ENCODE data around the gene IGDCC3.
A peak's percentile ranks its signal among the peaks of the same experiment; 100 is the strongest.

The IGDCC3 gene

DNA sequence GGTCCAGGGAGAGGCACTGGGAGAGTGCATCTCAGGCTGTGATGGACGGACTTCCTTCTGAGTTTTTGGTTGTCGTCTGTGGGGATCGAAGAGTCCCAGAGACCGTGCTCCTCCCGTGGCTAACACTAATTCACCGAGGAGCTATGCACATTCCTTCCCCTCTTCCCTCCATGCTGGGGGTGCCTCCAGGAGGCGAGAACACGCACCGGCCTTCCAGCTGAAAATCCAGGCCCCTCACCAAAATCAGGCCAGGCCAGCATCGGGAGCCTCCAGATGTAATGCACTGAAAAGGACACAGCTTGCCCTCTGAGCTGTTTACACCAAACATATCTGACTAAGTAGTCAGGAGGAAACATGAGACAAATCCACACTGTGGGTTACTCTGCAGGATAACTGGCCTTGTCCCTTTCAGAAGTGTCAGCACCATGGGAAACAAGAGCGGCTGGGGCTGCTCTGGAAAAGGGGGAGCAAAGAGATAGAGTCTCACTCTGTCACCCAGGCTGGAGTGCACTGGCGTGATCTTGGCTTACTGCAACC is 67.9 kb downstream of the IGDCC3 start:
- H3K36me3 ChIP-seq (ENCODE audit: control insufficient read depth, insufficient read depth, low read length) = no peaks in the 10 kb centered on the region
- H3K4me1 ChIP-seq (ENCODE audit: control insufficient read depth, insufficient read depth, low read length) = no peaks in the 10 kb centered on the region; the same call in 1 of the 2 replicates
- H3K27me3 ChIP-seq (ENCODE audit: control insufficient read depth, insufficient read depth, low read length) = no peaks in the 10 kb centered on the region
- DNase-seq (ENCODE audit: low read depth, low spot score) = no peak
- no peaks in the 10 kb centered on the region for H3K9me3 ChIP-seq (ENCODE audit: control insufficient read depth, insufficient read depth, low read length)
- WGBS (ENCODE audit: insufficient coverage, insufficient read length) = no CpG with 5 or more reads among the region's 12 CpGs
- H3K27ac ChIP-seq (ENCODE audit: low read length) = no peak overlapping the region
- H3K4me3 ChIP-seq (ENCODE audit: low read length) = no peak overlapping the region

GRCh38 chr15:65307978-65308377 is 69.8 kb downstream of the IGDCC3 start:
- no peaks in the 10 kb centered on the region for H3K27me3 ChIP-seq (ENCODE audit: control insufficient read depth, insufficient read depth, low read length)
- no peaks in the 10 kb centered on the region for H3K36me3 ChIP-seq (ENCODE audit: control insufficient read depth, insufficient read depth, low read length)
- WGBS (ENCODE audit: insufficient coverage, insufficient read length) = no CpG with 5 or more reads among the region's 6 CpGs
- no peak overlapping the region for H3K27ac ChIP-seq (ENCODE audit: low read length)
- no peaks in the 10 kb centered on the region; the same call in 1 of the 2 replicates for H3K4me1 ChIP-seq (ENCODE audit: control insufficient read depth, insufficient read depth, low read length)
- DNase-seq (ENCODE audit: low read depth, low spot score) = no peak
- no peaks in the 10 kb centered on the region for H3K9me3 ChIP-seq (ENCODE audit: control insufficient read depth, insufficient read depth, low read length)
- no peak overlapping the region for H3K4me3 ChIP-seq (ENCODE audit: low read length)

GRCh38 chr15:65306551-65306950 is 71.3 kb downstream of the IGDCC3 start:
- no peak overlapping the region for H3K4me3 ChIP-seq (ENCODE audit: low read length)
- no peaks in the 10 kb centered on the region for H3K9me3 ChIP-seq (ENCODE audit: control insufficient read depth, insufficient read depth, low read length)
- H3K27ac ChIP-seq (ENCODE audit: low read length) = no peak overlapping the region
- no peaks in the 10 kb centered on the region for H3K27me3 ChIP-seq (ENCODE audit: control insufficient read depth, insufficient read depth, low read length)
- H3K4me1 ChIP-seq (ENCODE audit: control insufficient read depth, insufficient read depth, low read length) = no peaks in the 10 kb centered on the region
- DNase-seq (ENCODE audit: low read depth, low spot score) = no peak
- no peaks in the 10 kb centered on the region for H3K36me3 ChIP-seq (ENCODE audit: control insufficient read depth, insufficient read depth, low read length)

GRCh38 chr15:65305776-65306175 is 72.0 kb downstream of the IGDCC3 start:
- Histone ChIP-seq H3K27ac (ENCODE audit: low read length) (no peak overlapping the region), H3K4me1 (ENCODE audit: control insufficient read depth, insufficient read depth, low read length) (no peaks in the 10 kb centered on the region), H3K36me3 (ENCODE audit: control insufficient read depth, insufficient read depth, low read length) (no peaks in the 10 kb centered on the region), H3K9me3 (ENCODE audit: control insufficient read depth, insufficient read depth, low read length) (no peaks in the 10 kb centered on the region), H3K4me3 (ENCODE audit: low read length) (no peak overlapping the region), H3K27me3 (ENCODE audit: control insufficient read depth, insufficient read depth, low read length) (no peaks in the 10 kb centered on the region)
- WGBS (ENCODE audit: insufficient coverage, insufficient read length) = no CpG with 5 or more reads among the region's 3 CpGs
- no peak for DNase-seq (ENCODE audit: low read depth, low spot score)

- no peak overlapping the region for H3K4me3 ChIP-seq (ENCODE audit: low read length)
- DNase-seq (ENCODE audit: low read depth, low spot score) = no peak
These were observed 72.5 kb downstream of the IGDCC3 start for GRCh38 chr15:65305150-65305758.

DNA sequence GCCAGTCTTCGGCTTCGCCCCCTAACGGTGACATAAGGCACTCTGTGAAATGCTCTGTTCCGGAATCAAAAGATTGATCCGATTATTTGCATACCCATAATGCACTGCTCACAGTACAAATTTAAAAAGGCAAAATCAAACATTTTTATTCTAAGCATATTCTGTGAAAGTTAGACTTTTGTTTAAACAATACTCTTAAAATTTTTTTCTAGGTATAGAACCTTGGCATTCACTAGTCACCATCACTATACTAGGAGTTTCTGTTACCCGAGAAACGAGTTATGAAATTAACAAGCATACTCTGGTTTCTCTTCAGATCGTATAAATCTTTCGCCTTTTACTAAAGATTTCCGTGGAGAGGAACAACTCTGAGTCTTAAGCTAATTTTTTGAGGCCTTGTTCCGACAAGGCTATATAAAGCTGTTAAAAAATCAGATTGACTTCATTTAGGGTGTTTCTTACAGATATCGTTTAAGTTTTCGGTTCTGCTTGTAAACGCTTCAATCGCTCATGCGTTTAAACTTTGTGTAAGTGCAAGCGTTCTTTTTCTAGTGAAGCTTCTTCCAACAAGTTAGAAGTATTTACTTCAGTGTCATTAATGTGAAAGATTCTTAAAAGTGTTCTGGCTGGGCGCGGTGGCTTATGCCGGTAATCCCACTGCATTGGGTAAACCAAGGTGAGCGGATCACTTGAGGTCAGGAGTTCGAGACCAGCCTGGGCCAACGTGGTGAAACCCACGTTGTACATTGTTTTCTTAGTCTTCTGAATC is 73.2 kb downstream of the IGDCC3 start, which contains the start of gene RNU5B-1:
TSS of gene RNU5B-1 (plus strand) at position 297 of the 769 bp plus-strand sequence.
- peak within 1 kb of the TSS; percentile 28; the same call in 1 of the 2 replicates for H3K4me3 ChIP-seq (ENCODE audit: low read length)
- no peaks in the 10 kb centered on the region for H3K27me3 ChIP-seq (ENCODE audit: control insufficient read depth, insufficient read depth, low read length)
- H3K27ac ChIP-seq (ENCODE audit: low read length) = no peak within 1 kb of the TSS
- no CpG with 5 or more reads among the region's 24 CpGs for WGBS (ENCODE audit: insufficient coverage, insufficient read length)
- no peaks in the 10 kb centered on the region for H3K9me3 ChIP-seq (ENCODE audit: control insufficient read depth, insufficient read depth, low read length)
- no peak for DNase-seq (ENCODE audit: low read depth, low spot score)
- no peaks in the 10 kb centered on the region for H3K4me1 ChIP-seq (ENCODE audit: control insufficient read depth, insufficient read depth, low read length)
- no peaks in the 10 kb centered on the region for H3K36me3 ChIP-seq (ENCODE audit: control insufficient read depth, insufficient read depth, low read length)

More at GRCh38 chr15:65305150-65305758, 72.5 kb downstream of the IGDCC3 start:
- Histone ChIP-seq H3K27ac (ENCODE audit: low read length) (no peak overlapping the region), H3K9me3 (ENCODE audit: control insufficient read depth, insufficient read depth, low read length) (no peaks in the 10 kb centered on the region), H3K4me1 (ENCODE audit: control insufficient read depth, insufficient read depth, low read length) (no peaks in the 10 kb centered on the region), H3K36me3 (ENCODE audit: control insufficient read depth, insufficient read depth, low read length) (no peaks in the 10 kb centered on the region), H3K27me3 (ENCODE audit: control insufficient read depth, insufficient read depth, low read length) (no peaks in the 10 kb centered on the region)
- no CpG with 5 or more reads among the region's 14 CpGs for WGBS (ENCODE audit: insufficient coverage, insufficient read length)

DNA sequence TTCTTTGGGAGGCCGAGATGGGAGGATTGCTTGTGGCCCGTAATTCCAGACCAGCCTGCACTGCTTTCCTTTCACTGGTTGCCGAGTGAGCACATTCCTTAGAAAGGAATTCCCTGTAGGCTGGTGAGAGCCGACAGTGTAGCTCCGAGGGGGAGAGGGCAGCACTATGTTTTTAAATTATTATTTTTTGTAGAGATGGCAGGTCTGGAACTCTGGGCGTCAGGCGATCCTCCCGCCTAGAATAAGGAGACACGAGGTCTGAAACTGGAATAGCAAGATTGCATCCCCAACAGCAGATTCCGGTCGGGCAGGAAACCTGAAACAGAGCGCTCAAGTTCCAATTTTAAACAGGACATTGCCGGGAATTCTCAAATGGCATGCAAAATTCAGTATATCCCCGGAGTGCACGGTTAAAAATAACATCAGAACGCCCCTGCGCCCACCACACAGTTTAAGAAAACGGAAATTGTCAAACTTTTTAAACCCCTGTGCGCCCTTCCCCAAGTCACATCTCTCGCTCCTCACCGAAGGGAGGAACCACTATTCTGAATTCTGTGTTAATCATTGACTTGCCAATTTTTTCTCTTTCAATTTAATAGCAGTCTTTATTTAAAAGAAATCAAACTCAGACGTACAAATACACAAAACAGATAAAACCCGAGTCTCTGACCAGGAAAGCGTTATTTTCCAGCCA is 74.0 kb downstream of the IGDCC3 start:
- no peak overlapping the region for H3K27ac ChIP-seq (ENCODE audit: low read length)
- no peaks in the 10 kb centered on the region for H3K36me3 ChIP-seq (ENCODE audit: control insufficient read depth, insufficient read depth, low read length)
- no peak for DNase-seq (ENCODE audit: low read depth, low spot score)
- no peaks in the 10 kb centered on the region for H3K9me3 ChIP-seq (ENCODE audit: control insufficient read depth, insufficient read depth, low read length)
- peak overlapping the region; percentile 28; the same call in 1 of the 2 replicates for H3K4me3 ChIP-seq (ENCODE audit: low read length)
- WGBS (ENCODE audit: insufficient coverage, insufficient read length) = no CpG with 5 or more reads among the region's 24 CpGs
- H3K27me3 ChIP-seq (ENCODE audit: control insufficient read depth, insufficient read depth, low read length) = no peaks in the 10 kb centered on the region
- H3K4me1 ChIP-seq (ENCODE audit: control insufficient read depth, insufficient read depth, low read length) = no peaks in the 10 kb centered on the region

GRCh38 chr15:65302061-65302460 is 75.7 kb downstream of the IGDCC3 start:
- no peak for DNase-seq (ENCODE audit: low read depth, low spot score)
- Histone ChIP-seq H3K9me3 (ENCODE audit: control insufficient read depth, insufficient read depth, low read length) (no peaks in the 10 kb centered on the region), H3K4me1 (ENCODE audit: control insufficient read depth, insufficient read depth, low read length) (no peaks in the 10 kb centered on the region), H3K36me3 (ENCODE audit: control insufficient read depth, insufficient read depth, low read length) (no peaks in the 10 kb centered on the region), H3K27ac (ENCODE audit: low read length) (no peak overlapping the region), H3K4me3 (ENCODE audit: low read length) (no peak overlapping the region), H3K27me3 (ENCODE audit: control insufficient read depth, insufficient read depth, low read length) (no peaks in the 10 kb centered on the region)
- no CpG with 5 or more reads among the region's 24 CpGs for WGBS (ENCODE audit: insufficient coverage, insufficient read length)

DNA sequence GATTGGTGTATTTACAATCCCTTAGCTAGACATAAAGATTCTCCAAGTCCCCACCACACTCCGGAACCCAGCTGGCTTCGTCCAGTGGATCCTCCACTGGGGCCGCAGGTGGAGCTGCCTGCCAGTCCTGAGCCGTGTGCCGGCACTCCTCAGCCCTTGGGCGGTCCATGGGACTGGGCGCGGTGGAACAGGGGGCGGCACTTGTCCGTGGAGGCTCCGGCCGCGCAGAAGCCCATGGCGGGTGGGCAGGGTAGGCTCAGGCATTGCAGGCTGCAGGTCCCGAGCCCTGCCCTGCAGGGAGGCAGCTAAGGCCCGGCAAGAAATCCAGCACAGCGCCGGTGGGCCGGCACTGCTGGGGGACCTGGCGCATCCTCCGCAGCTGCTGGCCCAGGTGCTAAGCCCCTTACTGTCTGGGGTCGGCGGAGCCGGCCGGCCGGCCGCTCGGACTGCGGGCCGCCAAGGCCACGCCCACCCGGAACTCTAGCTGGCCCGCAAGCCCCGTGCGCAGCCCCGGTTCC is 76.8 kb downstream of the IGDCC3 start:
- H3K27me3 ChIP-seq (ENCODE audit: control insufficient read depth, insufficient read depth, low read length) = no peaks in the 10 kb centered on the region
- H3K27ac ChIP-seq (ENCODE audit: low read length) = no peak overlapping the region
- H3K4me1 ChIP-seq (ENCODE audit: control insufficient read depth, insufficient read depth, low read length) = no peaks in the 10 kb centered on the region
- DNase-seq (ENCODE audit: low read depth, low spot score) = no peak
- H3K4me3 ChIP-seq (ENCODE audit: low read length) = no peak overlapping the region
- H3K36me3 ChIP-seq (ENCODE audit: control insufficient read depth, insufficient read depth, low read length) = no peaks in the 10 kb centered on the region
- no peaks in the 10 kb centered on the region for H3K9me3 ChIP-seq (ENCODE audit: control insufficient read depth, insufficient read depth, low read length)
- WGBS (ENCODE audit: insufficient coverage, insufficient read length) = no CpG with 5 or more reads among the region's 36 CpGs

GRCh38 chr15:65298731-65299130 is 79.1 kb downstream of the IGDCC3 start:
- no CpG with 5 or more reads among the region's 11 CpGs for WGBS (ENCODE audit: insufficient coverage, insufficient read length)
- Histone ChIP-seq H3K4me3 (ENCODE audit: low read length) (no peak overlapping the region), H3K27ac (ENCODE audit: low read length) (no peak overlapping the region), H3K27me3 (ENCODE audit: control insufficient read depth, insufficient read depth, low read length) (no peaks in the 10 kb centered on the region), H3K4me1 (ENCODE audit: control insufficient read depth, insufficient read depth, low read length) (no peaks in the 10 kb centered on the region), H3K36me3 (ENCODE audit: control insufficient read depth, insufficient read depth, low read length) (no peaks in the 10 kb centered on the region), H3K9me3 (ENCODE audit: control insufficient read depth, insufficient read depth, low read length) (no peaks in the 10 kb centered on the region)
- no peak for DNase-seq (ENCODE audit: low read depth, low spot score)
